GM12874 (cell line): ENCODE measurements around the gene KCTD13.

ENCODE experiments used
- TF ChIP-seq, protein P1 (sequence below): IDR thresholded peaks from 2 replicates; pipeline ENCODE4 v1.5.1; 2011; ENCODE audit warnings: low read depth, mild to moderate bottlenecking, control low read depth, low read length, moderate library complexity; ENCODE audit not compliant: insufficient read depth

Gene KCTD13

GRCh38 chr16:29916979-29917378 lies 9.0 kb downstream of the KCTD13 start:
- TF ChIP-seq, protein P1, sequence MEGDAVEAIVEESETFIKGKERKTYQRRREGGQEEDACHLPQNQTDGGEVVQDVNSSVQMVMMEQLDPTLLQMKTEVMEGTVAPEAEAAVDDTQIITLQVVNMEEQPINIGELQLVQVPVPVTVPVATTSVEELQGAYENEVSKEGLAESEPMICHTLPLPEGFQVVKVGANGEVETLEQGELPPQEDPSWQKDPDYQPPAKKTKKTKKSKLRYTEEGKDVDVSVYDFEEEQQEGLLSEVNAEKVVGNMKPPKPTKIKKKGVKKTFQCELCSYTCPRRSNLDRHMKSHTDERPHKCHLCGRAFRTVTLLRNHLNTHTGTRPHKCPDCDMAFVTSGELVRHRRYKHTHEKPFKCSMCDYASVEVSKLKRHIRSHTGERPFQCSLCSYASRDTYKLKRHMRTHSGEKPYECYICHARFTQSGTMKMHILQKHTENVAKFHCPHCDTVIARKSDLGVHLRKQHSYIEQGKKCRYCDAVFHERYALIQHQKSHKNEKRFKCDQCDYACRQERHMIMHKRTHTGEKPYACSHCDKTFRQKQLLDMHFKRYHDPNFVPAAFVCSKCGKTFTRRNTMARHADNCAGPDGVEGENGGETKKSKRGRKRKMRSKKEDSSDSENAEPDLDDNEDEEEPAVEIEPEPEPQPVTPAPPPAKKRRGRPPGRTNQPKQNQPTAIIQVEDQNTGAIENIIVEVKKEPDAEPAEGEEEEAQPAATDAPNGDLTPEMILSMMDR: no peak

DNA sequence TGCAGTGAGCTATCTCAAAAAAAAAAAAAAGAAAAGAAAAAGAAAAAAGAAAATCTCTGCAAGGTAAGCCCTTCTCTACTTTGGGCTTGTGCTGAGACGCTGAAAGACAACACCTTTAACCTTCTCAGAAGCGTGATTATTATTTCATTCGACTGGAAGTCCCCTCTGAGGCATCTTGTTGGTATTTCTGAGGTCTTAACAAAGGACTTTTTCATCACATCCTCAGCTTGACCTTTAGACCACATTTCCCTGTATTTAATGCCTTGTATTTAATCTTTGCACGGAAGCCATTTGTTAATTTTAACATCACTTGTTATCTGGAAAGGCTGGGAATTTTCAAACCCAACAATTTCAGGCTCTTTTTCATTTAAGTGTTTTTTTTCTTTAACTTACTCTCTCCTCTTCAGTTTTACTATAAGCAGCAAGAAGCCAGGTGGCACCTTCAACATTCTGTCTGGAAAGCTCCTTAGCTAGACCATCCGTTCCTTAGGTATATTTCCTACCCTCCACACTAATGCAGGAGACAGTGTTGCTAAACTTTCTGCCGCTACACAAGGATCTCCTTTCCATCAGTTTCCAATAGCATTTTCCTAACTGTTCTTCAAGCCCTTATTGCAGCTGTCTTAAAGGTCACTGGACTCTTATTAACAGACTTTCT lies 10.3 kb downstream of the KCTD13 start:
- TF ChIP-seq, protein P1: no peak

DNA sequence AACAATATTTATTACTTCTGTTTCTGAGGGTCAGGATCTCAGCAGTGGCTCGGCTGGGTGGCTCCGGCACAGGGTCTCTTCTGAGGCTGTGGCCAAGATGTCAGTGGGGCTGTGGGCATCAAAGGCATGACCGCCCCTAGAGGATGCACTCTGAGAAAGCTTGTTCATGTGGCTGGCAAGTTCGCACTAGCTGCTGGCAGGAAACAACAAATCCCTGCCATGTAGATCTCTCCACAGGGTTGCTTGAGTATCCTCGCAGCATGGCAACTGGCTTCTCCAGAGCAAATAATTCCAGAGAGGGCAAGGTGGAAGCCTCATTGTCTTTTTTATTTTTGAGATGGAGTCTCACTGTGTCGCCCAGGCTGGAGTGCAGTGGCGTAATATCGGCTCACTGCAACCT lies 12.5 kb downstream of the KCTD13 start:
- TF ChIP-seq, protein P1: no peak

GRCh38 chr16:29912087-29912486 lies 13.9 kb downstream of the KCTD13 start:
- TF ChIP-seq, protein P1: no peak

DNA sequence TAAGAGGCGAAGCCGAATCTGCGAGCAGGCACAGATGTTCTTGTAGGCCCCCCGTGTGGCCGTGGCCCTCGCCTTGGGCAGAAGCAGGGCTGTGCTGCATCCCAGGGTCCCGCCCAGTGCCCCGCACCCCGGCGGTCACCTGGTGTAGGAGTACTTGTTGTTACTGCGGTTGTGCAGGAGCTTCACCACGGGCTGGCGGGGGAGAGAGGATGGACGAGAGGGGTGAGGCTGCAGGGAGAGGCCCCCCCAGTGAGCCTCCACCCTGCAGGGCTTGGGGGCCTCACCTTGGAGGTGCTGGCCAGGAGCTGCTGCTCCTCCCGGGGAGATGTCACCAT lies 14.4 kb downstream of the KCTD13 start:
- TF ChIP-seq, protein P1: no peak

GRCh38 chr16:29910819-29911675 lies 15.0 kb downstream of the KCTD13 start:
- TF ChIP-seq, protein P1: no peak

DNA sequence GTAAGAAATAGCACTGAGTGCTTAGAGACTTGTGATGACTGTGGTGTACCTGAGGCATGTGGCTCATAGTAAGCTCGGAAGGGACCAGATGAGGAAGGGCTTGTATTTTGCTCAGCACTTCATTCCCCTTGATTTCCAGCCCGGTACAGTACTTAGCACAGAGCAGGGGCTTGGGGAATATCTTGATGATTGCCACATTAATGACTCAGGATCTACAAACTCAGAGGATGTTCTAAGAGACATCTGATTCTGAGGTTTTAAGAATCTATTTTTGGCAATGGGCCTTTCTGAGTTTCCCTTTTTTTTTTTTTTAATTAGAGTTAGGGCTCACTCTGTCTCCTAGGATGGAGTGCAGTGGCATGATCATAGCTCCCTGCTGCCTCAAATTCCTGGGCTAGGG lies 16.6 kb downstream of the KCTD13 start:
- TF ChIP-seq, protein P1: no peak
